OCI-LY3 (cell line): Measurements from ENCODE around the gene TTC16.

ENCODE experiments used
- H2AFZ ChIP-seq: fragments of 200-600, 300-600 bp; shearing (Covaris generic); 2 replicates; pipeline ENCODE4 v1.6.0; 2014; ENCODE audit warnings: antibody characterized with exemption, low read depth, low read length
- H3K27ac ChIP-seq: fragments of 200-600, 300-600 bp; sonication (generic); 2 replicates; pipeline ENCODE4 v1.5.1; 2014; ENCODE audit warnings: mild to moderate bottlenecking, low read length, moderate library complexity, mixed read lengths
- H3K27me3 ChIP-seq: fragments of 200-600, 300-600 bp; sonication (generic); 2 replicates; pipeline ENCODE4 v1.6.1; 2014; ENCODE audit warnings: low read depth, low read length, mixed read lengths
- H3K36me3 ChIP-seq: fragments of 200-600, 300-600 bp; sonication (generic); replicated peaks from 2 replicates; pipeline ENCODE3; 2014; ENCODE audit warnings: low read depth, low read length, mixed read lengths
- H3K4me1 ChIP-seq: fragments of 300-600, 200-600 bp; sonication (generic); 2 replicates; pipeline ENCODE4 v1.6.1; 2014; ENCODE audit warnings: low read length, mixed read lengths
- H3K4me2 ChIP-seq: fragments of 200-600, 300-600 bp; sonication (generic); 2 replicates; pipeline ENCODE4 v1.6.1; 2014; ENCODE audit warnings: low read length, mixed read lengths
- H3K4me3 ChIP-seq: fragments of 300-600, 200-600 bp; sonication (generic); 2 replicates; pipeline ENCODE4 v1.5.1; 2014; ENCODE audit warnings: antibody characterized with exemption, mild to moderate bottlenecking, low read length, moderate library complexity
- H3K79me2 ChIP-seq: fragments of 300-600, 200-600 bp; shearing (Covaris generic); 2 replicates; pipeline ENCODE4 v1.6.1; 2014; ENCODE audit warnings: mild to moderate bottlenecking, low read length, mixed read lengths
- H3K9ac ChIP-seq: fragments of 300-600, 200-600 bp; shearing (Covaris generic); 2 replicates; pipeline ENCODE4 v1.6.0; 2014; ENCODE audit warnings: mild to moderate bottlenecking, low read length, moderate library complexity
- H3K9me3 ChIP-seq: fragments of 200-600, 300-600 bp; shearing (Covaris generic); 2 replicates; pipeline ENCODE4 v1.6.1; 2014; ENCODE audit warnings: low read length, mixed read lengths; ENCODE audit not compliant: insufficient read depth
- H4K20me1 ChIP-seq: fragments of 200-600, 300-600 bp; sonication (generic); 2 replicates; pipeline ENCODE4 v1.6.1; 2016; ENCODE audit warnings: low read length, mixed read lengths; ENCODE audit not compliant: insufficient read depth
- CTCF ChIP-seq: fragments of 200-600, 300-600 bp; sonication (generic); IDR thresholded peaks from 2 replicates; pipeline ENCODE4 v1.5.1; 2014; ENCODE audit warnings: antibody characterized with exemption, low read length, low read depth
- EZH2phosphoT487 ChIP-seq: fragments of 200-600 bp; shearing (Covaris generic); IDR thresholded peaks from 2 replicates; pipeline ENCODE4 v1.6.1; 2018; ENCODE audit warnings: antibody characterized with exemption, mixed run types, low read depth

Gene TTC16

GRCh38 chr9:127767909-127768331 lies 52.0 kb downstream of the TTC16 start:
- Histone ChIP-seq H3K27me3 (no peaks in the 10 kb centered on the region), H3K9me3 (no peaks in the 10 kb centered on the region), H3K36me3 (peaks cover 60% of the 10 kb centered on the region), H3K4me3 (no peak overlapping the region), H3K27ac (no peak overlapping the region), H3K9ac (no peak overlapping the region), H3K4me2 (no peak overlapping the region), H3K4me1 (peaks cover 16% of the 10 kb centered on the region), H2AFZ (no peak overlapping the region), H3K79me2 (peaks cover 20% of the 10 kb centered on the region), H4K20me1 (peaks cover 78% of the 10 kb centered on the region)
- TF ChIP-seq EZH2phosphoT487: no peak
- TF ChIP-seq CTCF: no peak

GRCh38 chr9:127768698-127769097 lies 52.8 kb downstream of the TTC16 start:
- Histone ChIP-seq H3K9ac (no peak overlapping the region), H4K20me1 (peaks cover 76% of the 10 kb centered on the region), H3K27ac (no peak overlapping the region), H3K4me3 (no peak overlapping the region), H3K36me3 (peaks cover 62% of the 10 kb centered on the region), H3K9me3 (no peaks in the 10 kb centered on the region), H3K79me2 (peaks cover 20% of the 10 kb centered on the region), H3K4me2 (no peak overlapping the region), H3K4me1 (peaks cover 16% of the 10 kb centered on the region), H2AFZ (no peak overlapping the region), H3K27me3 (no peaks in the 10 kb centered on the region)
- TF ChIP-seq EZH2phosphoT487 (no peak), CTCF (no peak)

GRCh38 chr9:127769101-127769500 lies 53.2 kb downstream of the TTC16 start:
- H3K27ac ChIP-seq: no peak overlapping the region
- H3K9ac ChIP-seq: no peak overlapping the region
- H2AFZ ChIP-seq: no peak overlapping the region
- no peaks in the 10 kb centered on the region for H3K27me3 ChIP-seq
- no peak overlapping the region for H3K4me2 ChIP-seq
- H4K20me1 ChIP-seq: peaks cover 77% of the 10 kb centered on the region
- no peak overlapping the region for H3K4me3 ChIP-seq
- peaks cover 22% of the 10 kb centered on the region for H3K79me2 ChIP-seq
- TF ChIP-seq CTCF (no peak), EZH2phosphoT487 (no peak)
- no peaks in the 10 kb centered on the region for H3K9me3 ChIP-seq
- peaks cover 65% of the 10 kb centered on the region for H3K36me3 ChIP-seq
- peaks cover 18% of the 10 kb centered on the region for H3K4me1 ChIP-seq

GRCh38 chr9:127769929-127770582 lies 54.2 kb downstream of the TTC16 start:
- no peak overlapping the region for H3K9ac ChIP-seq
- H3K4me2 ChIP-seq: peak overlapping the region; percentile 90; the same call in 1 of the 2 replicates
- peak overlapping the region; percentile 77; the same call in 1 of the 2 replicates for H3K4me3 ChIP-seq
- peaks cover 19% of the 10 kb centered on the region for H3K4me1 ChIP-seq
- peaks cover 83% of the 10 kb centered on the region for H4K20me1 ChIP-seq
- H2AFZ ChIP-seq: no peak overlapping the region
- H3K9me3 ChIP-seq: no peaks in the 10 kb centered on the region
- H3K27me3 ChIP-seq: no peaks in the 10 kb centered on the region
- H3K27ac ChIP-seq: no peak overlapping the region
- TF ChIP-seq EZH2phosphoT487: no peak
- no peak for TF ChIP-seq CTCF
- H3K36me3 ChIP-seq: peaks cover 70% of the 10 kb centered on the region
- H3K79me2 ChIP-seq: peaks cover 29% of the 10 kb centered on the region
